ENCODE data around the gene VPS33A.
"Not testable (repeated sequence)": the region's sequence is repeated elsewhere in the genome, so short reads cannot be mapped to it uniquely, and the experiment has no call there.

The VPS33A gene

GRCh38 chr12:122266230-122266901, at the start of gene VPS33A:
Gene VPS33A, minus strand, starts transcription at chr12:122266494. Its CDS starts 86 bp downstream, at chr12:122266408.
- DNase-seq = peak; percentile 88

DNA sequence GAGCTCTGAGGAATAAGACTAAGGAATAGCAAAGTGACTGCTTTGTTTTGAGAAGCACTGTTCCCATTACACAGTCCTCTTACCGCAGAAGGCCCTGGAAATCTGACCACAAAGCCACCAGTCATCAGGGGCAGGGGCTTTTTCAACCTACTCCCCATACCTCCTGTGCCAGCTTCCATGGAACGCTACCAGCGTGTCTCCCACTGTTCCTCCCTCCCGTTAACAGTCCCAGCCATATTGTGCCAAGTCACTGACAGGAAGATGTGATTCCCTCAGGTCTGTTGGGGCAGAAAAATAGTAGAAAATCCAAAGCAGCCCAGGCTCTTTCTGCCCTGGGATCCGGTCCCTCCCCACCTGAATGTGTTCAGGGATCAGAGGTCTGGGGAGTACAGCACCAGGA, 46.6 kb upstream of the VPS33A start:
- no peak for DNase-seq

DNA sequence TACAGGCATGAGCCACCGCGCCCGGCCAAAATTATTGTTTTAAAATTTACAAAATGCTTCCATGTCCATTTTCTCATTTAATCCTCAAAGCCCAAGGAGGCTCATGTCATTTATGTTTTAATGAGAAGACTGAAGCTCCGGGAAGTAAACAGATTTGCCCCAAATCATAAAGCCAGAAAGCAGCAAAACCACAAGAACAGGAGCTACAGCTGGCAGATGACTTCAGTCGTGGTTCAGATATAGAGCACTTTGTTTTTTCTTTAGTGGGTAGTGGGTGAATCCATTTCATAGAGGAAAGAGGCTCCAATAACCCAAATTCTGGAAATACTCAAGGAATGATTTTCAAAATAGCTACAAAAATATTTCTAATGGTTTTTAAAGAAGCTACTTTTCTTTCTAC, 45.4 kb upstream of the VPS33A start:
- DNase-seq = no peak

GRCh38 chr12:122310626-122311333, 44.5 kb upstream of the VPS33A start:
- no peak for DNase-seq

DNA sequence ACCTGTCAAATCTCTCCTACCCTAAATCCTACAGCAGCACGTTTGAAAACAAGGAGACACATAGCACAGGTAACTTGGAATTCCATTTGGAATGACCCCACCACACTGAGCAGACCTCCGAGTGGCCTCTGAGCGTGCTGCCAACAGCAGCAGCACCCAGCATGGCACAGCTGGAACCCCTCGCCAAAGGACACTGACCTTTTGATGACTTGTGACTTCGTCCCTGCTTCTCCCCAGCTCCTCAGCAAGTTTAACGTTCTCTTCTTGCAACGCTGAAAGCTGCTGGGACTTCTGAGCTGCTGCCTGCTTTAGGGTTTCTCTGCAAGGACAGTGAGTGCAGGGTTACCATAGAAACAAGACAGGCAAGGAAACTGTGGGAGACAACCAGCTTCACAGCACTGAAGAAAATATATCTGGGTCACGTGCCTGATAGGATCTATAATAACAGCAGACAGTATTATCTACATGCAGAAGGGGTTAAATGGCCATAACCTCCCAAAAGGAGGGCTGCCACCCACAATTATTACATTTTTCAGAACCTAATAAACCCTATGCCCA, 43.3 kb upstream of the VPS33A start:
- DNase-seq = no peak

DNA sequence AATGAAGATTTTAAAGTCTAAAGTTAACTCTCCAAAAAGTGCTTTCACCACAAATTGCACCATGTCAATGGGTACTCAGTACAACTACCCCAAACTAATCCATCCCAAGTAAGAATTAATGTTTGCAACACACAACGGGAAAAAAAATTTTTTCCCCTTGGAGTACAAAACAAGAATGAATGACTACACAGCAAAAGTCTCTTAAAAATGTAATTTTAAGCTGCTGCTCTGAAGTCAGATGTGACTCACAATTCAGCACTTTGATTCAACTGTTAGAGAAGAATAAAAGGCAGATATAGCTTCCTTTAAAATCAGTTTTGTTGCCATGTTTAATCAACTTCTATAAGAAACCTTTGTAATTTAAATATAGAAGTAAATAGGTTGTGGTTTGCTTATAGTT, 42.5 kb upstream of the VPS33A start:
- DNase-seq = no peak

DNA sequence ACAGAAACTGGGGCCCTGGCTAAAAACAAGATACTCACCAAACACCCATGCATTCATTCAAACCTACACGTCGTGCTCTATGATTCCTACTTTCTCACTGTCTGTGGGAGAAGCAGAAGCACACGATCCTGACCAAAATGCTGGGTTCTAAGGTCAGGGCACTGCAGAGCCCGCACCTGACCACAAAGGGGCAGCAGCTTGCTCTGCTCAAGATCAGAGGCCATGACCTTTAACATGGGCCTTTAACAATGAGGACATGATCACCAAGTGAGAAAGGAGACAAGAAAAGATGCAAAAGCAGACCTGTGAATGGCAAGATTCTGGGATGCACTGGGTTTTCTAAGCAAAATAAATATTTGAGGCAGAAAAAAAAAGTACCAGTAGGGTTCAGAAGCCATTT, 40.1 kb upstream of the VPS33A start:
- DNase-seq = no peak

DNA sequence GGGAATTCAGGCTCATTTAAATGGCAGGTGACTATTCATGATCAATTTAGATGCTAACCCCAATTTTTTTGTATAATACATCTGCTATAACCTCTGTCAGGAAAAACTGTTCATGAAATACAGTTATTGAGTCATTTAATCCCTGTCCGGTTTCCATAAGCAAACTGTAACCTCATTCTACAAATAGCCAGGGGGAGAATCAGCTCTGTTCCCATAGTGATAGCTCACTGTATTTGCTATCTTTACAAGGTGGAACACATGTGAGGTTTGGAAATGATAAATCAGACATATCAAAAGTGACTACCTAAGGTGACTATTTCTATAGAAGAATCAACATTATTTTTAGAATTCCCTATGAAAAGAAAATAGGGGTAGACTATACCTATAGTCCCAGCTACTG, 38.6 kb upstream of the VPS33A start:
- no peak for DNase-seq

DNA sequence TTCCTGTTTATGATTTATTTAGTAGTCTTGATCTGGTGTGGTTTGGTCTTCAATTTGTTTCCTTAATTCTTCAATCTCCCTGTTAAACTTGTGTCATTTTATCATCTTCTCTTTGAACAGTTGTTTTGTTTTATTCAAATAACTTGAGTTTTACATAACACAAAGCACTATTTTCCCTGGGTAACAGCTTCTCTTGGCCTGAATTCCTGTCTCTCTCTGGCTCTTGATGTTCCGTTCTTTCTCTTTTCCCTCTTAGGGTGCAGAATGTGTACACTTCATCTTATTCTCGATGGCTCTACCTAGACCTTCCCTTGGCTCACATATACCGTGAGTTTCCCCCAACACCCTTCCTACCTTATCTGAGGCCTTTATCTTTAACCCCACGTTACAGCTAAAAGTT, 36.8 kb upstream of the VPS33A start:
- no peak for DNase-seq

- DNase-seq = no peak
These were observed 31.9 kb upstream of the VPS33A start for GRCh38 chr12:122298071-122298748.

GRCh38 chr12:122297494-122297893, 31.2 kb upstream of the VPS33A start:
- no peak for DNase-seq

DNA sequence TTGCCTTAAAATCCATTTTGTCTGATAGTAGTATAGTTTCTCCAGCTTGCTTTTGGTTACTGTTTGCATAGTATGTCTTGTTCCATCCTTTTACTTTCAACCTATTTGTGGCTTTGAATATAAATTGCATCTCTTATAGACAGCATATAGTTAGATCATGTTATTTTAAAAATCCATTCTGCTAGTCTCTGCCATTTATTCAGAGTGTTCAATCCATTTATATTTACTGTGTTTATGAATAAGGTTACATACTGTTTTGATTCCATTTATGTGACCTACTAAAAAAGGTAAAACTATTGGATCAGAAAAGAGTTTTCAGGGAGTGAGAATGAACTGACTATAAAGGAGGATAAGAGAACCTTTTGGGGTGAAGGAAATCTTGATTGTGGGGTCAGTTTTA, 29.6 kb upstream of the VPS33A start:
- DNase-seq = no peak

DNA sequence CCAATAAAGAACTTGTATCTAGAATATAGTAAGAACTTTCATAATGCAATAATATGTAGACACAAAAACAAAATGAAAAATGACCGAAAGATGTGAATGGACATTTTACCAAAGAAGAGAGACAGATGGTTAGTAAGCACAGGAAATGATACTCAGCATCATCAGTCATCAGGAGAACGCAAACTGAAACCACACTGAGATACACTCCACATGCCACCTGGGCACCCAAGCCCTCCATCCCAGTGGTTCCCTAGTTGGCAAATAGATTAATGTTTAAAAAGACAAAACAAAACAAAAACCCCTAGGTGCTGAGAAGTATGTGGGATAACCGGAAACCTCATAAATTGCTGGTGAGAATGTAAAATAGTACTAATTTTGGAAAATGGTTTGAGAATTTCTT, 26.8 kb upstream of the VPS33A start:
- DNase-seq = no peak

GRCh38 chr12:122291431-122291830, 25.1 kb upstream of the VPS33A start:
- DNase-seq = no peak

DNA sequence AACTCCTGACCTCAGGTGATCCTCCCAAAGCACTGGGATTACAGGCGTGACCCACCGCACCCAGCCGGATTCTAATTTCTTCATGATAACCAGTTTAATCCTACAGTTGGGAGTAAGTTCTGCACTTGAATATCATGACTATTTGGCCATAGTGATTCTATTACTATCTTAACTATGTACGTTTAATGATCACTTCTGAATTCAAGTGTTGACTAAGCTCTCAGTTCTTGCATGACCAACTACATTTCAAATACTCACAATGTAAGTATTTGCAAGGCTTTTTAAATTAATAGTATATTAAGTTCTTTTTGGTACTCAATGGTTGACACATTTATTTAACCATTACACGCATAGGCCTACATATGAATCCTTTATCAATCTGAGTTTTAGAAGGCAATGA, 17.4 kb upstream of the VPS33A start:
- DNase-seq = no peak

GRCh38 chr12:122282061-122282460, 15.8 kb upstream of the VPS33A start:
- DNase-seq = no peak

- DNase-seq = no peak
These were observed 9.9 kb upstream of the VPS33A start for GRCh38 chr12:122276242-122276641.

GRCh38 chr12:122275459-122275858, 9.2 kb upstream of the VPS33A start:
- no peak for DNase-seq

DNA sequence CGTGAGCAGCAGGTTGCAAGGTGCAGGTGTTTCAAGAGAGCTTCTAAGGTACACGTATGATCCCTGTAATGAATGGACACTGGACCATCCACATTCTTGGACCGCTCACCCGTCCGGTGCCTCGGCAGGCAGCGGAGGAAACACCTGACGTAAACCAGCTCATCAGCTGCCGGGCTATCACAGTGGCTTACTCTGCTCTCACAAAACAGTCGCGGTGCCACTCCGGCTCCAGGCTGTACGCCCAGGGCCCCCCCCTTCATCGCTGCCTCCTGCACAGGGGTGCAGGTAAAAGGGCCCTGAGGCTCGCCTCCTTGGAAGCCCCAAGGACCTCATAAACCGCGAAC, 436 bp downstream of the VPS33A start:
- DNase-seq = peak; percentile 32

DNA sequence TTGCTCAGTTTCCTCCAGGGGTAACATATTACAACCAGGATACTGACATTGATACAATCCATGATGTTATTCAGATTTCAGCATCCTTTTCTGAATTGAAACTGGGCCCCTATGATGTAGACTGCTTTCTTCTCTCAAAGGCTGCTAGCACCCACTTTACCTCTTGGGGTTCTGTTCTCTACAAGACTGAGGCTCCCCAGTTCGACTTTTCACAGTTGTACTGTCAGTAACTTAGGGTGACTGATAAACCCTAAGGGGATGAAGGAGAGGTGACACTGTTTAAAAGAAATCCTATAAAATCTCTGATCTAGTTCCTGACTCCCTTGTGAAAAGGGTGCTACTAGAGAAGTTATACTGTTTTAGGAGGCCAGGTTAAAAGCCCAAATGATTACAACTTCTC, 818 bp downstream of the VPS33A start:
- no peak for DNase-seq

DNA sequence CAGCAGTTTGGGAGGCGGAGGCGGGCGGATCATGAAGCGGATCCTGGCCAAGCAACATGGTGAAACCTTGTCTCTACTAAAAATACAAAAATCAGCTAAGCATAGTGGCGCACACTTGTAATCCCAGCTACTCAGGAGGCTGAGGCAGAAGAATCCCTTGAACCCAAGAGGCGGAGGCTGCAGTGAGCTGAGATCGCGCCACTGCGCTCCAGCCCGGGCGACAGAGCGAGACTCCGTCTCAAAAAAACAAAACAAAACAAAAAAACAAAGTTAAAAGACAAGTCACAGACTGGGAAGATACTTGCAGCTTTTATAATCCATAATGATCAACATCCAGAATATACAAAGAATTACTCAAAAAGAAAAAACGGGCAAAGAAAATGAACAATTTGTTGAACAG, 5.6 kb downstream of the VPS33A start:
- not testable (repeated sequence) for DNase-seq

- DNase-seq = not testable (repeated sequence)
These were observed 7.4 kb downstream of the VPS33A start for GRCh38 chr12:122258939-122259338.

GRCh38 chr12:122258462-122258861, 7.8 kb downstream of the VPS33A start:
- DNase-seq = not testable (repeated sequence)

DNA sequence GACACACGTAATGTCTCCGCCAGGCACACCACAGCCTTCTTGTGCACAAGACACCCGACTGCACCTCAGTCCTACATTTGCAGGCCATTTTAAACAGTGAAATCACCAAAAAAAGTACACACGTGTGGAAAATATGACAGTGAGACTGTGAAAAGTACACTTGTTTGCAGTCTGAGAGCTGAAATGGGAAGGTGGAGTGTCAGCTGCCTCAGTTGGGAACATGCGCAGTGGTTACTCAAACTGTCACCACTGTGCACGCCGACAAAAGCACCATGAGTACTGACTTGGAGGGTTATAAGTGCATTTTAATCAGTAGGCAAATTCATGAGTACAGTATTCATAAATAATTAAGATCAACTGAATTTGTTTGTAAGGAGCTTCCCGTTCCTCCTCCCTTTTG, 15.8 kb downstream of the VPS33A start:
- DNase-seq = no peak

Data from activated T-cell treated with anti-CD3 and anti-CD28 coated beads for 4 hours (primary cell).